HFFc6 (cell line): Measurements from ENCODE around the gene PGC. TPM values are rescaled to one million over a fixed set of nuclear protein-coding genes. Genes with fewer than 3 reads are reported as not detected.

ENCODE experiments used
- DNase-seq: peaks from one replicate; pipeline ENCODE4 v3.0.0-alpha.2; 2018
- H3K27ac Mint-ChIP-seq: 2 replicates; pipeline ENCODE4 v1.8.0; 2020; ENCODE audit warnings: mild to moderate bottlenecking, mixed read lengths
- H3K27me3 Mint-ChIP-seq: 2 replicates; pipeline ENCODE4 v1.8.0; 2021; ENCODE audit warnings: mild to moderate bottlenecking, moderate library complexity, mixed read lengths; ENCODE audit not compliant: insufficient read depth
- H3K36me3 Mint-ChIP-seq: 2 replicates; pipeline ENCODE4 v1.8.0; 2021; ENCODE audit warnings: low read depth, mixed read lengths
- H3K4me1 Mint-ChIP-seq: 2 replicates; pipeline ENCODE4 v1.8.0; 2020; ENCODE audit warnings: low read depth, mixed read lengths
- H3K4me3 Mint-ChIP-seq: 2 replicates; pipeline ENCODE4 v1.8.0; 2020; ENCODE audit warnings: mild to moderate bottlenecking, moderate library complexity, mixed read lengths
- H3K9me3 Mint-ChIP-seq: 2 replicates; pipeline ENCODE4 v1.8.0; 2020; ENCODE audit warnings: mild to moderate bottlenecking, mixed read lengths
- total RNA-seq, 6 experiments: library from RNA; stranded (reverse); fragmentation: NEBNext Ultra II Directional; extraction: Animal tissue kit (Norgen Biotek cat#: 25700); gene quantifications; 2 replicates in 1 of 6; 3 replicates in 5 of 6; pipeline ENCODE4 v1.2.3, GENCODE V29; 2021
- TF ChIP-seq, protein P1 (sequence below): fragments of 200-600 bp; sonication (generic); IDR thresholded peaks from 2 replicates; pipeline ENCODE4 v1.5.0; 2021; ENCODE audit warnings: antibody characterized with exemption, mild to moderate bottlenecking

The PGC gene
- total RNA-seq, 6 experiments from 2014 or later = not detected

- H3K27ac Mint-ChIP-seq = no peak overlapping the region
- no peaks in the 10 kb centered on the region for H3K9me3 Mint-ChIP-seq
- no peak overlapping the region for H3K4me3 Mint-ChIP-seq
- peaks cover 22% of the 10 kb centered on the region for H3K4me1 Mint-ChIP-seq
- TF ChIP-seq, protein P1, sequence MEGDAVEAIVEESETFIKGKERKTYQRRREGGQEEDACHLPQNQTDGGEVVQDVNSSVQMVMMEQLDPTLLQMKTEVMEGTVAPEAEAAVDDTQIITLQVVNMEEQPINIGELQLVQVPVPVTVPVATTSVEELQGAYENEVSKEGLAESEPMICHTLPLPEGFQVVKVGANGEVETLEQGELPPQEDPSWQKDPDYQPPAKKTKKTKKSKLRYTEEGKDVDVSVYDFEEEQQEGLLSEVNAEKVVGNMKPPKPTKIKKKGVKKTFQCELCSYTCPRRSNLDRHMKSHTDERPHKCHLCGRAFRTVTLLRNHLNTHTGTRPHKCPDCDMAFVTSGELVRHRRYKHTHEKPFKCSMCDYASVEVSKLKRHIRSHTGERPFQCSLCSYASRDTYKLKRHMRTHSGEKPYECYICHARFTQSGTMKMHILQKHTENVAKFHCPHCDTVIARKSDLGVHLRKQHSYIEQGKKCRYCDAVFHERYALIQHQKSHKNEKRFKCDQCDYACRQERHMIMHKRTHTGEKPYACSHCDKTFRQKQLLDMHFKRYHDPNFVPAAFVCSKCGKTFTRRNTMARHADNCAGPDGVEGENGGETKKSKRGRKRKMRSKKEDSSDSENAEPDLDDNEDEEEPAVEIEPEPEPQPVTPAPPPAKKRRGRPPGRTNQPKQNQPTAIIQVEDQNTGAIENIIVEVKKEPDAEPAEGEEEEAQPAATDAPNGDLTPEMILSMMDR = no peak
- peaks cover 14% of the 10 kb centered on the region for H3K36me3 Mint-ChIP-seq
- H3K27me3 Mint-ChIP-seq = peaks cover 6% of the 10 kb centered on the region
- no peak for DNase-seq
Observed at GRCh38 chr6:41784581-41785171, 37.5 kb upstream of the PGC start.

DNA sequence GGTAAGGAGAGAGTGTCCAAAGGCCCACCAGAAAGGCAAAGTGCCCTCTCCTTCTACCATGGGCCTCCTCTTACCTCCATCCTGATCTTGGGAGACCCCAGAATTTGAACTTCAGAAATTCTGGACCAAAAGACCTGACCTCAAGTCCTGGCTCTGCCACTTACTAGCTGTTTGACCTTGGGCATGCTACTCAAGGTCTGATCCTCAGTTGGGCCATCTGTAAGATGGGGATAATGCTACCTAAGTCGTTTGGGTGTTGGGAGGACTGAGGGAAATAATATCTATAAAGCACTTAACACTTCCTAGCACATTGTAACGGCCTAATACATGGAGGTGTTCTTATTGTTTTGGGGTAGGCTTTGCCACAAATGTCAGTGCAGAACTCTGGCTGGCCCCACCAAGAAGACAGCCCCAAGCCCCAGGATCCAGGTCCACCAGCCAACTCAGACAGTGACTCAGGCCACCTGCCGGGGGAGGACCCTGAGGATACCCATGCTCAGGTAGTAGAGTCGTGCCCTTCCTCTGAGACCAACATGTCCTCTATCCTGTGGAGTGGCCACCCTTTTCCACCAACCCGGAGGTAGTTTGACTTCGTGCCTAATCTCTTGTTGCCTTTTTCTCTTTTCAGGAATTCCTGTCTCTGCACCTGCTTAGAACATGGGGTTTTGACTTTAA lies 36.0 kb upstream of the PGC start:
- TF ChIP-seq, protein P1 = no peak
- no peak overlapping the region for H3K27ac Mint-ChIP-seq
- H3K27me3 Mint-ChIP-seq = peaks cover 6% of the 10 kb centered on the region
- DNase-seq = no peak
- H3K36me3 Mint-ChIP-seq = peaks cover 5% of the 10 kb centered on the region; the same call in 1 of the 2 replicates
- no peaks in the 10 kb centered on the region for H3K9me3 Mint-ChIP-seq
- H3K4me3 Mint-ChIP-seq = no peak overlapping the region
- peaks cover 20% of the 10 kb centered on the region for H3K4me1 Mint-ChIP-seq

DNA sequence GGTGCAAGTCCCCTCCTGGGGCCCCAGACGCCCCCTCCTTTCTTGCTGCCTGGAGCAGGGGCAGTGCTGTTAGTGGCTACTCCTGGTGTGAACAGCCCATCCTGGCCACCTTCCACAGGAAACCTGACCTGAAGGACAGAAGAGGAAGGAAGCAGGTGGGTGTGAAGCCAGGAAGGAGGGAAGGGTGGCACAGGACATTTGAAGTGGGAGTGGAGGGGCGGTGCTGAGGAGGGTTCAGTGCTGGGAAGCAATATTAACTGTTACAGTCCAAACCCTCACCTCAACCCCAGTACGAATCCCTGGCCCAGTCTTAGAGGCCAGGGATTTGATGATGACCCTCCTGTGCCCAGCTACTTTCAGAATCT lies 34.2 kb upstream of the PGC start:
- H3K27ac Mint-ChIP-seq = no peak overlapping the region
- DNase-seq = no peak

DNA sequence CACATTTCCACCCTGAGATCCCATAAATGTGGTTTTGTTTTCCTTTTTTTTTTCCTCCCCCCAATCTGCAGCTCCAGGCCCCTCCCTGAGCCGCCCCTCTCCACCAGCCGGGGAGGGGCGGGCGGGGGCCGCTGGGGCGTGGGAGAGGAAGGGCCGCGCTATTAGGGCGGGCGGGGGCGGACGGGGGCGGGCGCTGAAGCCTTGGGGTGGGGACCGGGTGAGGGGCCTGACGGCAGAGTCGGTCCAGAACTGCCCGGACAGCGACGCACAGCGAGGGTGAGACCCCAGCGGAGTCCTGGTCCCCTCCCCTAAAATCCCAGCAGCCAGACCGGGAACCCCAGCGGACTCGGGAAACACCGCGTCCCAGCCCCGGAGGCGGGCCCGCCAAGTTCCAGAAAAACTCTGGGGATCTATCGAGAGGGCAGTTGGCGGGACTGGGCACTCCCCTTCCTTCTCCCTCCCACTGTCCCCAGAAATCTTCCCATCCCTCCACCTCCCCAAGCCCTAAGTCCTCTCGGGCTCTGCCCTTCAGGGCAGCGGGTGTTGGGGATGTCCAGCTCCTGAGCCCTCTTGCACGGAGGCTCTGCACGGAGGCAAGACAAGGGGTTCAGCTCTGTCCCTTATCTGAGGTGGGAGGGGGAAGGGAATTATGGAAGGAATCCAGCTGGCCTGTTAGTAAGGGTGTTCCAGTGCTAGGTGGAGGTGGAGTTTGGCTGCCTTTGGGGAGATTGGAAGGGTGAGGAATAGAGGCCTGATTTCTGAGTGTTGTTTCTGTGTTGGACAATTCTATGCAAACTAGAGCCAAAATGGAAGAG lies 33.6 kb upstream of the PGC start, which contains the start of gene PRICKLE4:
PRICKLE4 (plus strand) TSS at position 232 of the 815 bp plus-strand sequence. CDS start 2,692 bp downstream, outside the sequence.
- no peak within 1 kb of the TSS for H3K27ac Mint-ChIP-seq
- DNase-seq = no peak
- H3K4me1 Mint-ChIP-seq = peaks cover 17% of the 10 kb centered on the region

More for the DNA sequence above, 34.2 kb upstream of the PGC start:
- H3K9me3 Mint-ChIP-seq = no peaks in the 10 kb centered on the region
- H3K27me3 Mint-ChIP-seq = peaks cover 6% of the 10 kb centered on the region
- peak overlapping the region; percentile 77 for H3K4me3 Mint-ChIP-seq
- TF ChIP-seq, protein P1 = no peak
- peaks cover 20% of the 10 kb centered on the region for H3K4me1 Mint-ChIP-seq
- H3K36me3 Mint-ChIP-seq = no peaks in the 10 kb centered on the region

More for the DNA sequence above, 33.6 kb upstream of the PGC start, which contains the start of gene PRICKLE4:
- Mint-ChIP-seq H3K4me3 (peak within 1 kb of the TSS; percentile 88), H3K9me3 (no peaks in the 10 kb centered on the region), H3K27me3 (peaks cover 6% of the 10 kb centered on the region), H3K36me3 (no peaks in the 10 kb centered on the region)
- TF ChIP-seq, protein P1 = no peak
